ENCODE data around the gene THRB. TPM values are rescaled to one million over a fixed set of nuclear protein-coding genes. Genes with fewer than 3 reads are reported as not detected.
A peak's percentile ranks its signal among the peaks of the same experiment; 100 is the strongest.

The THRB gene
- total and polyA plus RNA-seq, 9 of the 15 experiments (the other 6 are each of a cell fraction or from before 2014, with no cell fraction given) = 1.7 to 14.9 (median 6.9) TPM

DNA sequence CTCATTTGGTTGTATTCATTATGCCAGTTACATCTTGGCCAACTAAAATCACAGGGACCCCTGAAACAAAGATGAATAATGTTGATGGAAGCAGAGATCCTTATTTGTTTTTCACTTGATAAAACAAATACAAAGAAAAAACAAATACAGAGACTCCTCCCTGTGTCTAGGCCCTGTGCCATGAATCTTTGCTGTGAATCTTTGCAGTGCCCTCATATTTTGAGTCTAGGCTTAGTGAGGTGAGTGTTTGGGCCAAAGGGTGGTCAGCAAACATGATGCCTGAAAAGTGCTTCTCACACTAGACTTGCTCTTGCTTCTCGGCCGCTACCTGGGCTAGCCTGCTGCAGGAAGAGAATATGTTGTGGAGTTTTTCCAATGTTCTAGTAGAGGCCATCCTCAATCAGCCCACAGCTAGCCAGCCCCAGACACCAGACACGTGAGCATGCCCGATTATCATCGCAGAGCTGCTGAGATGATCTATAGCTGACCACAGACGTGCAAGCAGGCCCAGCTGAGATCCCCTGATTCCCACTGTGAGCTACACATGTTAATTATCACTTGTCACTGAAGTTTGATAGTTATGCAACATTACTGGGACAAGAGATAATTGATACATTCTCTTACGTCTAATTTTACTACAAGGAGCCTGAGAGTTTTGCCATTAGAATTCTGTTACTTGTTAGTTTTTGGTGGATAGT, 191.4 kb downstream of the THRB start (continued):
- TF ChIP-seq NCOR1 (IDR thresholded peaks at IDR 0.05) (peak; percentile 85), CREM (IDR thresholded peaks at IDR 0.05; ENCODE audit: low read depth) (peak; percentile 67), ZBTB33 (CRISPR knock-in tag; IDR thresholded peaks at IDR 0.05) (no peak), ZNF24 (IDR thresholded peaks at IDR 0.05) (no peak), CBFA2T2 (conservative IDR thresholded peaks at IDR 0.05) (peak; percentile 84), CHCHD3 (CRISPR knock-in tag; IDR thresholded peaks at IDR 0.05) (no peak), POLR2AphosphoS5 (IDR thresholded peaks at IDR 0.05; ENCODE audit: control insufficient read depth, insufficient read depth, low read depth, low read length) (peak; percentile 77; the same call in 1 of the 2 replicates), NR1H2 (CRISPR knock-in tag; IDR thresholded peaks at IDR 0.05) (no peak), ZNF174 (CRISPR knock-in tag; IDR thresholded peaks at IDR 0.05) (no peak), POLR2AphosphoS2 (IDR thresholded peaks at IDR 0.05; ENCODE audit: low read length) (no peak), RAD21 (CRISPR knock-in tag; conservative IDR thresholded peaks at IDR 0.05 in 1 of 2, IDR thresholded peaks at IDR 0.05 in 1 of 2) (peak in 1 of 2 experiments; percentile 28; a peak in 1 of 4 replicates), ZFPM2 (CRISPR knock-in tag; IDR thresholded peaks at IDR 0.05) (no peak), CHAMP1 (IDR thresholded peaks at IDR 0.05) (no peak), ZNF707 (CRISPR knock-in tag; conservative IDR thresholded peaks at IDR 0.05) (no peak)
- TF ChIP-seq, protein P1, sequence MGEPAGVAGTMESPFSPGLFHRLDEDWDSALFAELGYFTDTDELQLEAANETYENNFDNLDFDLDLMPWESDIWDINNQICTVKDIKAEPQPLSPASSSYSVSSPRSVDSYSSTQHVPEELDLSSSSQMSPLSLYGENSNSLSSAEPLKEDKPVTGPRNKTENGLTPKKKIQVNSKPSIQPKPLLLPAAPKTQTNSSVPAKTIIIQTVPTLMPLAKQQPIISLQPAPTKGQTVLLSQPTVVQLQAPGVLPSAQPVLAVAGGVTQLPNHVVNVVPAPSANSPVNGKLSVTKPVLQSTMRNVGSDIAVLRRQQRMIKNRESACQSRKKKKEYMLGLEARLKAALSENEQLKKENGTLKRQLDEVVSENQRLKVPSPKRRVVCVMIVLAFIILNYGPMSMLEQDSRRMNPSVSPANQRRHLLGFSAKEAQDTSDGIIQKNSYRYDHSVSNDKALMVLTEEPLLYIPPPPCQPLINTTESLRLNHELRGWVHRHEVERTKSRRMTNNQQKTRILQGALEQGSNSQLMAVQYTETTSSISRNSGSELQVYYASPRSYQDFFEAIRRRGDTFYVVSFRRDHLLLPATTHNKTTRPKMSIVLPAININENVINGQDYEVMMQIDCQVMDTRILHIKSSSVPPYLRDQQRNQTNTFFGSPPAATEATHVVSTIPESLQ (CRISPR knock-in tag; IDR thresholded peaks at IDR 0.05) = no peak
- TF ChIP-seq, protein P2, sequence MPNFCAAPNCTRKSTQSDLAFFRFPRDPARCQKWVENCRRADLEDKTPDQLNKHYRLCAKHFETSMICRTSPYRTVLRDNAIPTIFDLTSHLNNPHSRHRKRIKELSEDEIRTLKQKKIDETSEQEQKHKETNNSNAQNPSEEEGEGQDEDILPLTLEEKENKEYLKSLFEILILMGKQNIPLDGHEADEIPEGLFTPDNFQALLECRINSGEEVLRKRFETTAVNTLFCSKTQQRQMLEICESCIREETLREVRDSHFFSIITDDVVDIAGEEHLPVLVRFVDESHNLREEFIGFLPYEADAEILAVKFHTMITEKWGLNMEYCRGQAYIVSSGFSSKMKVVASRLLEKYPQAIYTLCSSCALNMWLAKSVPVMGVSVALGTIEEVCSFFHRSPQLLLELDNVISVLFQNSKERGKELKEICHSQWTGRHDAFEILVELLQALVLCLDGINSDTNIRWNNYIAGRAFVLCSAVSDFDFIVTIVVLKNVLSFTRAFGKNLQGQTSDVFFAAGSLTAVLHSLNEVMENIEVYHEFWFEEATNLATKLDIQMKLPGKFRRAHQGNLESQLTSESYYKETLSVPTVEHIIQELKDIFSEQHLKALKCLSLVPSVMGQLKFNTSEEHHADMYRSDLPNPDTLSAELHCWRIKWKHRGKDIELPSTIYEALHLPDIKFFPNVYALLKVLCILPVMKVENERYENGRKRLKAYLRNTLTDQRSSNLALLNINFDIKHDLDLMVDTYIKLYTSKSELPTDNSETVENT (CRISPR knock-in tag; IDR thresholded peaks at IDR 0.05) = no peak
- TF ChIP-seq, protein P3, sequence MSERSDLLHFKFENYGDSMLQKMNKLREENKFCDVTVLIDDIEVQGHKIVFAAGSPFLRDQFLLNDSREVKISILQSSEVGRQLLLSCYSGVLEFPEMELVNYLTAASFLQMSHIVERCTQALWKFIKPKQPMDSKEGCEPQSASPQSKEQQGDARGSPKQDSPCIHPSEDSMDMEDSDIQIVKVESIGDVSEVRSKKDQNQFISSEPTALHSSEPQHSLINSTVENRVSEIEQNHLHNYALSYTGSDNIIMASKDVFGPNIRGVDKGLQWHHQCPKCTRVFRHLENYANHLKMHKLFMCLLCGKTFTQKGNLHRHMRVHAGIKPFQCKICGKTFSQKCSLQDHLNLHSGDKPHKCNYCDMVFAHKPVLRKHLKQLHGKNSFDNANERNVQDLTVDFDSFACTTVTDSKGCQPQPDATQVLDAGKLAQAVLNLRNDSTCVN (CRISPR knock-in tag; IDR thresholded peaks at IDR 0.05) = no peak

All from K562 (cell line).